Activated CD4-positive, alpha-beta T cell treated with anti-CD3 and anti-CD28 coated beads, Interleukin-2, Interleukin-6, amounts not matched to agents 100 ng/mL and 50 ng/mL, durations not matched to agents 16 hours and 8 hours (primary cell): Measurements from ENCODE around the gene CXorf38.
A peak's percentile ranks its signal among the peaks of the same experiment; 100 is the strongest.
"Not testable (repeated sequence)": the region's sequence is repeated elsewhere in the genome, so short reads cannot be mapped to it uniquely, and the experiment has no call there.

ENCODE experiments used
- DNase-seq: peaks from one replicate; pipeline ENCODE4 v3.0.0-alpha.2; 2020

CXorf38 gene

GRCh38 chrX:40625294-40625693, 22.1 kb downstream of the CXorf38 start:
- no peak for DNase-seq

DNA sequence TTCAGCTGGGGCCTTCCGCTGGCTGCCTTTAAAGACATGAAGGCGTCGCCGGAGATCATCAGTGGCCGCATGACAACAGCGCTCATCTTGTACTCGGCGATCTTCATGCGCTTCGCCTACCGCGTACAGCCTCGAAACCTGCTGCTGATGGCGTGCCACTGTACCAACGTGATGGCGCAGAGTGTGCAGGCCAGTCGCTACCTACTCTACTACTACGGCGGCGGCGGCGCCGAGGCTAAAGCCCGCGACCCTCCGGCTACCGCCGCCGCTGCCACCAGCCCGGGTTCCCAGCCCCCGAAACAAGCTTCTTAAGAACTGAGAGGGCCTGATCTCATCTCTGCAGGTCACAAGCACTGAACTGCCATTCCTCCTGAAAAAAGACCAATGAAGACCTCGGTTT, 23.7 kb downstream of the CXorf38 start:
- DNase-seq: no peak

DNA sequence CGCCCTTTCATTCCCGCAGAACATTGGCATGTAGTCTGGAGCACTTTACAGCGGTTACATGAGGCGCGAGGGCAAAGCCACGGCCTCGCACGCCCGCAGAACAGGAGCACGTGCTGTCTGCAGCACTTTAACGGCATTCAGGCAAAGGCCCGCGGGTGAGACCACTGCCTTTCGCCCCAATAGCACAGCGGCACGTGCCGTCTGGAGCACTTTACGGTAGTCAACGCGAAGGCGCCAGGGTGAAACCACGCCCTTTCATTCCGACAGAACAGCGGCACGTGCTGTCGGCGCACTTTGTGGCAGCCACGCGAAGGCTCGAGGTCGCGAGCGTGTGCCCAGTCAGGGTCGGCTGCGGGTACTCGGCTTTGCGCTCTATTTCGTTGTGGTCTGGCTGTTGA, 24.2 kb downstream of the CXorf38 start, which contains the start of gene MPC1L:
Gene MPC1L, plus strand, starts transcription at position 290 of the 398 bp plus-strand sequence. CDS start 138 bp downstream, outside the sequence.
- no peak for DNase-seq

DNA sequence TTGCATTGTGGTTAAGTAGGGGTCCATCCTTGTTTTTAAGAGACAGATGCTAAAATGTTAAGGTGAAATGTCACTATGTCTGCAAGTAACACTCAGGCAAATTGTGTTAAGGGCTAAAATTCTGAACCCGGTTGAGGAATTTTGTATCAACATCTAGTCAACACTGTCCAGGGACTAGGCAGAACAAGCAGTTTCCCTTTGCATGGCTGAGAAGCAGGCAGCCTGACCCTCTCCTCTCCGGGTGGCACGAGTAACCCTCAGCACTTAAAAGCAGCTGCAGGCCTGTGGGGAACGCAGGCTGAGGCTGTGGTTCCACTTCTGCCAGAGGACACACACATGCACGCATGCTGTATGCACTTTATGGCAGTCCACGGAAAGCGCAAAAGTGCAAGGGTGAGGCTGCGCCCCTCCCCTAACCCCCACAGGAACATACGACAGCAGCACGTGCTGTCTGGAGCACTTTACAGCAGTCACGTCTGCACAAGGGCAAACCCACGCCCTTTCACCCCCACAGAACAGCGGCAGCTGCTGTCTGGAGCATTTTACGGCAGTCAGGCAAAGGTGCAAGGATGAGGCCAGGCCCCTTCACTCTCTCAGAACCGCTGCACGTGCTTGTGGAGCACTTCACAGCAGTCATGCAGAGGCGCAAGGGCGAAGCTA, 24.8 kb downstream of the CXorf38 start:
- no peak for DNase-seq

GRCh38 chrX:40617566-40617965, 29.8 kb downstream of the CXorf38 start:
- DNase-seq: no peak

- DNase-seq: no peak
Measured at GRCh38 chrX:40615976-40616375, 31.4 kb downstream of the CXorf38 start.

GRCh38 chrX:40612511-40612910, 34.9 kb downstream of the CXorf38 start:
- DNase-seq: no peak

DNA sequence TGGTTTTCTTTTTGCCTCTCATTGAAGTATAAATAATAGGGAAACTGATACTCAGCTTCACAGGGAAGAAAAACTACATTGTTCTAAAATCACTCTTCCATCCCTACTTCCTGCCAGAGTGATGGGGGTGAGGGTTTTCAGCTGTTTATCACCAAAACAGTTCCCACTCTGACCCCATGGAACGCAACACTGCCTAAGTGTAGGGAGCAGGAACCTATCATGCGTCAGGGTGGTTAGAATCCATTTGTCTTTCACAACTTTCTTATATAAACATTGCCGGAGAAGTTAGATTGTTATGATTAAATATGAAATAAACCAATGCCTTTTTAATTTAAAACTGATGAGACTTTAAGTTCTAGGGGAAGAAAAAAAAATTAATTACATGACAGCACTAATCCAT, 40.0 kb downstream of the CXorf38 start:
- no peak for DNase-seq

DNA sequence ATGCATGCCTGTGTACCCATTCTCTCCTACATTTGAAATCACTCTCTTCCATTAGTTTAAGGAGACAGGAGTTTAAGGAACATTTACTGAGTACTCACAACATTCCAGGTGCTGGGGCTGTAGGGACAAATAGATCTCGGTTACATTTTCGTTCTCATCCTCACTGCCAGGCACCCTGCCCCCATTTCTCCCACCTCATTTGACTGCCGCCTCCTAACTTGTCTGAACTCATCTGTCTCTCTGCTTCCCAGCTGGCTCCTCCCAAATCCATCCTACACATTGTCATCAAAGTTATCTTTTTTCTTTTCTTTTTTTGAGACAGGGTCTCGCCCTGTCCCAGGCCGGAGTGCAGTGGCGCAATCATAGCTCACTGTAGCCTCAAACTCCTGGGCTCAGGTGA, 43.9 kb downstream of the CXorf38 start:
- DNase-seq: no peak

GRCh38 chrX:40589616-40590321, 57.6 kb downstream of the CXorf38 start:
- peak; percentile 67 for DNase-seq

DNA sequence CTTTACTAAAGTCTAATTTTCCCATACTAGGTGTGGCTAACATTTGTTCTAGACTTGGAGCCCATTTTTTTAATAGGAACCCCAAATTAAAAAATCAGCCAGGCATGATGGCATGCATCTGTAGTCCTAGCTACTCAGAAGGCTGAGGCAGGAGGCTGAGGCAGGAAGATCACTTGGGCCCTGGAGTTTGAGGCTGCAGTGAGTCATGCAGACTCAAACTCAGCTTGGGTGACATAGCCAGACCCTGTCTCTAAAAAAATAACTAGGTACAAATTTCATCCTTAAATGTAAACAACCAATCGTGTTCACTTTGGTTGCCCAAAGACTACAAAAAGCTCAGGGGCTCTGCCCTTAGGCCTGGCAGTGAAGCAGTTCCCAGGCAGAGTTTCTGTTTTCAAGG, 59.7 kb downstream of the CXorf38 start:
- DNase-seq: not testable (repeated sequence)

GRCh38 chrX:40582811-40583210, 64.5 kb downstream of the CXorf38 start:
- no peak for DNase-seq

GRCh38 chrX:40582178-40582577, 65.2 kb downstream of the CXorf38 start:
- not testable (repeated sequence) for DNase-seq

- peak; percentile 5 for DNase-seq
Measured at GRCh38 chrX:40581336-40581920, 65.9 kb downstream of the CXorf38 start.

- DNase-seq: peak; percentile 93
Measured at GRCh38 chrX:40580537-40581335, 66.6 kb downstream of the CXorf38 start, which contains the start of gene ATP6AP2. Gene ATP6AP2 (plus strand): TSS chrX:40580970. CDS start chrX:40581066, 96 bp downstream.

DNA sequence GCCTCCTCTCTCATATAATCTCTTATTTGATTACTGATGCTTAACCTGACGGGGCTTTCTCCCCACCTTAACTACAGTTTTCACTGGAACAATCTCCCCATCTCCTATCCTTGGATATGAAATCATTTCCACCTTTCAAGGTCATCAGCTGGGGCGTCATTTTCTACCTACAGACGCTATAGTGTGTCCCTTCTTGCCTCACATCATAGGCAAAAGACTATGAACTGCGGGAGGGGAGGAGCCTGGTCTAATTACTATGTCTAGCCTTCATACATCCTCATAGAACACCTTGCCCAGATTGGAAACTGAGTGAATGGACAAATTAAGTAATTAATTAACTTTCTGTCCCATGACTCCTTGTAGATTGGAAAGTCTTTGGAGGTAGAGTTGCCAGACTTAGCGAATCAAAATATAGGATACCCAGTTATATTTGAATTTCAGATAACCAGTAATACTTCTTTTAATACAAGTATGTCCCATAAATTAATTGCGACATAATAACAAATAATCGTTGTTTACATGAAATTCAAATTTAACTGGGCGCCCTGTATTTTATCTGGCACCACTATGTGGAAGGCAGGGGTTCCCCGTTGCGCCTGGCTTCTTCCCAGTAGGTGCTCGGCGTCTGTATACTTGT, 67.3 kb downstream of the CXorf38 start:
- DNase-seq: no peak

DNA sequence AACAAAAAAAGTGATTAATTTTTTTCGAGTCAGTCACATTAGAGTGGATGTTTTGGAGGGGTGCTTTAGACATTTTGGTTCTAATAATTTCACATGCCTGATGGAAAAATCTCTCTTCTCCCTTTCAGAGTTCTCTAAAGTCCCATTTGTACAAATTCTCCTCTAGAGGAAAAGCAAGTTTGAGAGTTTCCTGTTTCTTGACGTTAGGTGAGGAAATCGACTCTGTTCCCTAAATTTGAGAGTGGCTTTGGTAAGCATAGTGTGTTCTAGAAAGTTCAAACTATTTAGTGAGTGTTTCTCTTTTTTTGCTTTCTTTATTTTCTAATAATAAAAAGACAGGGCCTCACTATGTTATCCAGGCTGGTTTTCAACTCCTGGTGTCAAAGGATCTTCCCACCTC, 68.2 kb downstream of the CXorf38 start:
- DNase-seq: no peak

GRCh38 chrX:40578039-40578695, 69.2 kb downstream of the CXorf38 start:
- no peak for DNase-seq
